Left lung (tissue), 10 donors: Measurements from ENCODE around the gene AKAP1. TPM values are rescaled to one million over a fixed set of nuclear protein-coding genes. Genes with fewer than 3 reads are reported as not detected.

ENCODE experiments used
- ATAC-seq: fragments of 200-7000 bp; cut with Tn5 transposase; one replicate; pipeline ENCODE4 v1.9.1; 2020; ENCODE audit warnings: moderate library complexity
- DNase-seq, 4 donors: peaks; one replicate each; pipeline ENCODE4 v3.0.0-alpha.2; 2013 to 2020
- H3K27ac ChIP-seq, 2 donors: fragments of 200-600 bp; sonication (generic) in 1 of 2; one replicate each; pipeline versions ENCODE4 v1.5.0 to v1.8.0; 2020 to 2021
- H3K27me3 ChIP-seq, 2 donors: fragments of 200-600 bp; sonication (generic) in 1 of 2; one replicate each; pipeline versions ENCODE4 v1.5.0 to v1.8.0; 2020 to 2021
- H3K36me3 ChIP-seq, 2 donors: fragments of 200-600 bp; sonication (generic) in 1 of 2; one replicate each; pipeline versions ENCODE4 v1.5.0 to v1.8.0; 2020 to 2021
- H3K4me1 ChIP-seq, 2 donors: fragments of 200-600 bp; one replicate each; pipeline ENCODE4 v1.8.0; 2021
- H3K4me3 ChIP-seq, 2 donors: fragments of 200-600 bp; sonication (generic) in 1 of 2; one replicate each; pipeline versions ENCODE4 v1.5.0 to v1.8.0; 2020 to 2021; ENCODE audit warnings: mild to moderate bottlenecking in 1 of 2
- H3K9me3 ChIP-seq, 2 donors: fragments of 200-600 bp; sonication (generic) in 1 of 2; one replicate each; pipeline versions ENCODE4 v1.5.0 to v1.8.0; 2020 to 2021
- CTCF ChIP-seq, 2 donors: fragments of 200-600 bp; sonication (generic) in 1 of 2; IDR thresholded peaks; one replicate each; pipeline versions ENCODE4 v1.5.0 to v1.8.0; 2021; ENCODE audit warnings: antibody characterized with exemption in 2 of 2
- intact Hi-C, 2 donors: fragments of 100-400 bp; cut with DNase I; formaldehyde crosslinking; loops; one replicate each; pipeline versions ENCODE4 v1.11.2 to v1.14.2; 2022
- polyA plus RNA-seq, 6 donors: library from polyadenylated mRNA; unstranded; fragments of 120-200 nt; gene quantifications; one replicate each; pipeline ENCODE4 v1.2.1, GENCODE V29; 2013; ENCODE audit not compliant: insufficient read length in 6 of 6
- total RNA-seq, 2 donors: library from RNA; stranded (reverse); fragmentation: NEBNext Ultra II Directional; extraction: Animal tissue kit (Norgen Biotek cat#: 25700); gene quantifications; one replicate each; pipeline ENCODE4 v1.2.1, GENCODE V29; 2021
- donor health status: DM: no; HTN: yes; CAD: no.
- donor health status: DM: no; HTN: no; CAD: no.

AKAP1 gene
- total and polyA plus RNA-seq, 8 donors: 39.5 to 51.6 (median 47.6) TPM

GRCh38 chr17:57133486-57133885 is 48.4 kb downstream of the AKAP1 start:
- H3K4me3 ChIP-seq: no peak overlapping the region
- no peaks in the 10 kb centered on the region for H3K9me3 ChIP-seq
- H3K27ac ChIP-seq: no peak overlapping the region
- no peaks in the 10 kb centered on the region for H3K4me1 ChIP-seq
- ATAC-seq (no peak), DNase-seq (no peak)
- H3K36me3 ChIP-seq: no peaks in the 10 kb centered on the region
- no peaks in the 10 kb centered on the region for H3K27me3 ChIP-seq
- no peak for TF ChIP-seq CTCF (IDR thresholded peaks at IDR 0.05)
- intact Hi-C loops: no loop called here

GRCh38 chr17:57135026-57135788 is 50.2 kb downstream of the AKAP1 start:
- DNase-seq (no peak), ATAC-seq (no peak)
- intact Hi-C loops: no loop called here
- no peaks in the 10 kb centered on the region for H3K36me3 ChIP-seq
- H3K4me3 ChIP-seq: no peak overlapping the region
- no peaks in the 10 kb centered on the region for H3K4me1 ChIP-seq
- TF ChIP-seq CTCF (IDR thresholded peaks at IDR 0.05): no peak
- H3K9me3 ChIP-seq: no peaks in the 10 kb centered on the region
- no peaks in the 10 kb centered on the region for H3K27me3 ChIP-seq
- no peak overlapping the region for H3K27ac ChIP-seq

GRCh38 chr17:57135789-57136291 is 50.8 kb downstream of the AKAP1 start:
- Histone ChIP-seq H3K27me3 (no peaks in the 10 kb centered on the region), H3K4me1 (no peaks in the 10 kb centered on the region), H3K27ac (no peak overlapping the region), H3K9me3 (no peaks in the 10 kb centered on the region), H3K4me3 (no peak overlapping the region), H3K36me3 (no peaks in the 10 kb centered on the region)
- TF ChIP-seq CTCF (IDR thresholded peaks at IDR 0.05): no peak
- no peak for ATAC-seq
- intact Hi-C loops: no loop called here
- no peak for DNase-seq

GRCh38 chr17:57136355-57136754 is 51.3 kb downstream of the AKAP1 start:
- DNase-seq (no peak), ATAC-seq (no peak)
- intact Hi-C loops: no loop called here
- Histone ChIP-seq H3K36me3 (no peaks in the 10 kb centered on the region), H3K4me1 (no peaks in the 10 kb centered on the region), H3K27me3 (no peaks in the 10 kb centered on the region), H3K9me3 (no peaks in the 10 kb centered on the region), H3K4me3 (no peak overlapping the region), H3K27ac (no peak overlapping the region)
- no peak for TF ChIP-seq CTCF (IDR thresholded peaks at IDR 0.05)

- no peak for TF ChIP-seq CTCF (IDR thresholded peaks at IDR 0.05)
- Histone ChIP-seq H3K4me3 (no peak overlapping the region), H3K4me1 (no peaks in the 10 kb centered on the region), H3K27ac (no peak overlapping the region), H3K9me3 (no peaks in the 10 kb centered on the region), H3K27me3 (no peaks in the 10 kb centered on the region), H3K36me3 (no peaks in the 10 kb centered on the region)
- no peak for DNase-seq
- no peak for ATAC-seq
- intact Hi-C loops: no loop called here
Measured at GRCh38 chr17:57138030-57138911, 53.2 kb downstream of the AKAP1 start.
